Skin of body (tissue), 2 donors: ENCODE results near the gene PPEF2. TPM values are rescaled to one million over a fixed set of nuclear protein-coding genes. Genes with fewer than 3 reads are reported as not detected.
A peak's percentile ranks its signal among the peaks of the same experiment; 100 is the strongest.

ENCODE experiments used
- DNase-seq: peaks from one replicate; lab custom pipeline; 2025; lab: John Stamatoyannopoulos, UW
- total RNA-seq: library from RNA; depleted of rRNA; stranded (reverse); fragments of >200 nt; gene quantifications from one replicate; pipeline ENCODE4 v1.2.3, GENCODE V29; 2014

The PPEF2 gene
- total RNA-seq, 1 donor from 2014 or later: 0.10 TPM

DNA sequence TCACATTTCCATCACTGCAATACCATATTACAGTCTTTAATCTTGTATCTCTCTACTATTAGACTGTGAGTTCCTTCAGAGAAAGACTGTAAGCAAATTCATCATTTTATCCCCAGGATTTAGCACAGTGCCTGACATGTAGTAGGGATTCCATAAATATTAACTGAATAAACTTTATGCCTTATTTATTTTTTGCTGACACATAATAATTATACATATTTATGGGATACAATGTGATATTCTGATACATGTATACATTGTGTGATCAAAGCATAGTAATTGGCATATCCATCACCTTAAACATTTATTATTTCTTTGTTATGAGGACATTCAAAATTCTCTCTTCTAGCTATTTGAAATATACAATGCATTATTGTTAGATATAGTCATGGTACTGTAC is 3.7 kb downstream of the PPEF2 start:
- DNase-seq: no peak

DNA sequence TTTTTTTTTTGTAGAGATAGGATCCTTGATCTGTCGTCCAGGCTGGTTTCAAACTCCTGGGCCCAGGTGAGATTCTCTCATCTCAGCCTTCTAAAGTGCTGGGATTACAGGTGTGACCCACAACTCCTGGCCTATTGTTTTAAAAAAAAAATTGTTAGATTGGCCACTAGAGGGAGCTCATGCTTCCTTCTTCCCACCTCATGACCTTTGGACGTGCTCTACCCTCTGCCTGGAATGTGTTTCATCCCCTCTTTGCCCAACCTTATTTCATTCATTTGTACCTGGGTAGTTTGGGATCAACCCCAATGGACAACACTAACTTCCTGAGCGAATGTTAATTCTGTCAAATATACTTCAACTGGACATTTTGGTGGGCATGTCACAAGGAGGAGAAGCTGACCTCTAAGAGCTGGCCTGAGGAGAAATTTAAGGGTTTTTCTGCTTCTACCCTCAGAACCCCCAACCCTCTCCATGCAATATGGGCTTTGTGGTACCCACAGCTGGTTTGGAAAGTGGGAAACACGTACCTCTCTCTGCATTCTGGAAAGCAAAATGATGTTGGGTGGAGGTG is 6.4 kb downstream of the PPEF2 start:
- no peak for DNase-seq

- DNase-seq: no peak
Measured at GRCh38 chr4:75892508-75892907, 9.7 kb downstream of the PPEF2 start.

GRCh38 chr4:75891611-75892010 is 10.6 kb downstream of the PPEF2 start:
- DNase-seq: no peak

DNA sequence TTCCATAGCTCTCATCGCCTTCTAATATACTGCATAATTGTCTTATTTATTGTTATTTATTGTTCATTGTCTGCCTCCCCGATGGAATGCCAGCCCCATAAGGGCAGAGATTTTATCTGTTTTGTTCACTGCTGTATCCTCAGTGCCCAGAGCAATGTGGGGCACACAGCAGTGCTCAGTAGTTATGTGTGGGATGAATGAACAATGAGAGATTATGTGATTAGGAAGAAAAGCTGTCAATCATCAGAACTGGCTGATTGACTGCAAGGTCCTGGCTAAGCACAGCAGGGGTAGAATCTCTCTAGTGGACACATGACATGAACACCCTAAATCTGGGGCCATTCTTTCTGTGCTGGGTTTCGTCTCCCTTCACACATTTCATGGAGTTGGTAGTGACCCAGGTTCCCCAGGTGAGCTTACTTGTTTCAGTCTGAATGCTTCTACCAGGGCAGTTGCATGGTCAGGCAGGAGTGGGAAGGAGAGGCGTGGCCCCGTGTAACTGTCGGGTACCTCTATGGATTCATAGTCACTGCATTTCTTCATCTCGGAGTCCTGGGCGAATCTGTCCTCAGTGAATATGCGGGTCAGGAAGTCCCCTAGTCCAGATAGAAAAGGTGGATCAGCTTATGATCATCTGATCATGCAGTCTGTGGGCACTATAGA is 12.6 kb downstream of the PPEF2 start:
- DNase-seq: no peak

GRCh38 chr4:75886104-75886503 is 16.1 kb downstream of the PPEF2 start:
- DNase-seq: no peak

DNA sequence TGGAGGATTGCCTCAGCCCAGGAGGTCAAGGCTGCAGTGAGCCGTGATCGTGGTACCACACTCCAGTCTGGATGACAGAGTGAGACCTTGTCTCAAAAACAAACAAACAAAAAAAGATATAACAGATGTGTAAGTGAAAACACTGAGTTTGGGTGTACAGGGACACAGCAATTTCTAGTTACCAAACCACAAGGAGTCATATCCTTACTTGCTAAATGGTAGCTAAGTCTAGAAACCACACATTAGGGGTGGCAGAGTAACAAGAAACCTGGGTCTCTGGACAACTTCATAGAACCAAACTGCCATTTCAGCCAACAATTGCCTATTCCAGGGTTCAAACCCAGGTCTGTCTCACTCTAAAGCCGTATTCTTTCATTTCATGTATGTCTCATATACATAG is 20.8 kb downstream of the PPEF2 start:
- DNase-seq: no peak

DNA sequence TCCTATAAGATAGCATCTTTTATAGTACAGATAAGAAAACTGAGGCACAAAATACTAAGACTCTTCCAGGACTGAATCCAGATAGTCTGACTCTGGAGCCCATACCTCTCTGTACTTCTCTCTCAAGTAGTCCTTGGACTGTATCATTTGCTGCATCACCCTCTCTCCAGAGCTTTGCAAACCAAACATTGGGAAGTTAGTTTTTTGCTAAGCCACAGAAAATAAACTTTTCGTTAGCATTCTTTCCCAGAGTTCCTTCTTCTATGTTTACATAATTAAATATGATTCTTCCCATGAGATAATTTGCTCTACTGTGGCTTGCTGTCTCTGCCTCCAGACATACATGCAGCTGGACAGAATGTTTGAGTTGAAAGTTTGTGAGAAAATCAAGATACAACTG is 22.0 kb downstream of the PPEF2 start:
- DNase-seq: no peak

DNA sequence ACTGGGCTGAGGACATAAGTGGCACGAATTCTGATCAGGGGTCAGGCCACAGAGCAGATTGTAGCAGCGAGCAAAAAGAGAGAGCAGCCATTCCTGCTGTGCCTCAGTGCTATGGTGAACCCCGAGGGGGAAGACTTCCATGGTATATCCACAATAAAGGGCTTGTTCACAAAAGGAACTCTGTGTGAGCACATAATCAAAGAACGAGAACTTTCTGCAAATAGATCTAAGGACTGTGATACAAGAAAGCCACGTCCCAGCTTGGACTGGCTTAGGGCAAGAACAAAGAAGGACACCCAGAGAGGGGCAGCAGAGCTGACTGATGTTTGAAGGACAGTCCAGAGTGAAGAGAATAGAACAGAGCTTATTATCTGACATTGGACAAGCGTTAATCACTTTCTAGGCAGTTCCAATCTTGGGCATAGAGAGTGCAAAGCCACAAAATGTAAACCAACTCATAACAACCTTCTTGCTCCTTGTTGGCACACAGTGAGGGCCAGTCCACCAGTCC is 24.0 kb downstream of the PPEF2 start:
- DNase-seq: no peak

- no peak for DNase-seq
Measured at GRCh38 chr4:75876218-75876617, 26.0 kb downstream of the PPEF2 start.

DNA sequence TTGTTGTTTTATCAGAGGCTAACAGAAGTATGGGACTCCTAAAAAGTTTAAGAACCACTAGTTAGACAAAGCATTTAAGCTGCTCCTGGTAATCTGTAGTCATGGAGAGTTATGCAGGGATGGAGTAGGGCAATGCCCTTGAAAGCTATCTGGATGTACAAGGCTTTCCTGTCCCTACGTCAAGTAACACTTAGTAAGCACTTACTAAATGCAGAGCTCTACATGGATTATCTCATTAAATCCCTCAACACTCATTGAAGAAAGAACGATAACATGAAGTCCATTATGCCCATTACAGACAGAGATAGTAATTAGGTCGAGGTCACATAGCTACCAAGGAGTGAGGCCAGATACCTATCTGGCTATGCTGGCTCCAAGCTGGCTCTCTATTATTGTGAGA is 33.2 kb downstream of the PPEF2 start:
- no peak for DNase-seq

GRCh38 chr4:75867130-75867529 is 35.1 kb downstream of the PPEF2 start:
- DNase-seq: no peak

GRCh38 chr4:75860606-75861005 is 41.6 kb downstream of the PPEF2 start:
- no peak for DNase-seq

DNA sequence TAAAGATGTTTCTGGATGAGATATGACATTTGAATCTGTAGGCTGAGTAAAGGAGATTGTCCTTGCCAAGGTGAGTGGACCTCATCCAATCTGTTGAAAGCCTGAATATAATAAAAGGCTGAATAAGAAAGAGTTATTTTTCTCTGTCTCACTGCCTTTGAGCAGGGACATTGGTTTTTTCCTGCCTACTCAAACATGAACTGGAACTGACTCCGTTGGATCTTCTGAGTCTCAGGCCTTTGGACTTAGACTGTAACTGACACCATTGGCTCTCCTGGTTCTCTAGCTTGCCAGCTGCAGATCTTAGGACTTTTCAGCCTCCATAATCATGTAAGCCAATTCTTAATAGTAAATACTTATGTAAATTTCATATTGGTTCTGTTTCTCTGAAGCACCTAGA is 43.5 kb downstream of the PPEF2 start:
- DNase-seq: no peak

GRCh38 chr4:75849461-75849860 is 52.8 kb downstream of the PPEF2 start:
- DNase-seq: no peak

DNA sequence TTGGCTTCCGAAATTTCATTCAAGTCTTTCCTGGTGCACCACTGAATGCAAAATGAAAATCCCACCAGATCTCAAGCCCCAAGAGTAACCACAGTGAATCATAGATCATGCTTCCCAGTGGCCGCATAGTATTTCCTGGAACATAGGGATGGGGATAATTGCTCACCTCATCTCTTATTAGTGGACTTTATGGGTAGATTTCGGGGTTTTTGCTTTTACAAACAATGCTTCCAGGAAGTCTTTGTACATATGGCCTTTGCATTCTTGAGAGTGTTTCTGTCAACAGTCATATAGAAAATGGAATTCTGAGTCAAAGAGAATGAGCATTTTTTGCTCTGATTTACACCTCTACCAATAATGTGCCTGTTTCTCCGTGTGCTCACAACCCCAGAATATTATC is 53.4 kb downstream of the PPEF2 start:
- DNase-seq: no peak

GRCh38 chr4:75848171-75848760 is 54.0 kb downstream of the PPEF2 start:
- peak; percentile 4 for DNase-seq

GRCh38 chr4:75845992-75846391 is 56.3 kb downstream of the PPEF2 start:
- DNase-seq: no peak

DNA sequence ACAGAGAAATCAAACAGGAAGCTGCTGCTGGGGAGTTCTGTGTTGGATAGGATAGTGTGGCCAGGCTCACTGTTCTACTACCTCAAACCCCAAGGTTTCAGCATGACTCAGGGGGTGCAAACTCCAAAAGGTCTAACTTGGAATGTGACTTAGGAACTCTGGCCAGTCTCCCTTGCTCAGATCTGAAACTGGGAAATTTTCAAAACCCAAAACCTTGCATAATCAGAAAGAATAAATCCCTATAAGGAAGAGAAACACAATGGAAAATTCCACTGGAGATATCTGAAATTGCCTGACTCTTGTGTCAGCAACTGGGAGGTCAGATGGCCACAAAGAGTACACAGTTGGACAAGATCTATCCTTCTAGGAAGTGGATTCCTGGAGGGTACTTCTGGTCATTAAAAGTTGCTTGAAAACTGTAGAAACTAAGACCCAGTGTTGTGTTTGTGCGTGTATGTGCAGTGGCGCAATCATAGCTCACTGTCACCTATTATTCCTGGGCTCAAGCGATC is 58.0 kb downstream of the PPEF2 start:
- DNase-seq: no peak

GRCh38 chr4:75843596-75843995 is 58.7 kb downstream of the PPEF2 start:
- DNase-seq: no peak

GRCh38 chr4:75841641-75842520 is 60.4 kb downstream of the PPEF2 start:
- no peak for DNase-seq

DNA sequence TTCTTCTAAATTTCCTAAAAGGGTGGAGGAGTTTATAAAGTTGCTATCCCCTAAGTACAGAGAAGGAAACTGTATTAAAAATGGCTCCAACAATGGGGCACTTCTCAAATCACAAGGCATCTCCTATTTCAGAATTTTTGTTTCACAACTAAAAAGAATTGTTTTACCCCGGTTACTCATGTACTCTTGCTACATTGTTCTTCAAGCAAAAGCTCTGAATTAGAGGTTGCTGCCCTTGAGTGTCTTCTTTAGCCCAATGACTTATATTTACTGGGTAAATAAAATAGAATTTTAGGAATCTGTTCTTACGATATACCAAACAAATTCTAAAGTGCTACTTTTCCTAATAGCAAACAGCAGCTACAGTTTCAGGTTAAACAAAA is 67.5 kb downstream of the PPEF2 start:
- no peak for DNase-seq
